Hepatocyte (in vitro differentiated cells): ENCODE data around the gene RND1. TPM values are rescaled to one million over a fixed set of nuclear protein-coding genes. Genes with fewer than 3 reads are reported as not detected.

Source experiments
- DNase-seq: peaks from one replicate; pipeline ENCODE4 v3.0.0-alpha.2; 2016; ENCODE audit warnings: low spot score
- H2AFZ ChIP-seq: fragments of 200-600 bp; sonication (generic); 2 replicates; pipeline ENCODE4 v1.6.0; 2016; ENCODE audit warnings: antibody characterized with exemption, mild to moderate bottlenecking
- H3K27ac ChIP-seq: fragments of 200-600 bp; sonication (generic); 2 replicates; pipeline ENCODE4 v1.5.1; 2016; ENCODE audit warnings: mild to moderate bottlenecking
- H3K27me3 ChIP-seq: fragments of 200-600 bp; sonication (generic); 2 replicates; pipeline ENCODE4 v1.6.1; 2016
- H3K36me3 ChIP-seq: fragments of 200-600 bp; sonication (generic); replicated peaks from 2 replicates; pipeline ENCODE4 v1.5.1; 2016; ENCODE audit warnings: low read depth; ENCODE audit not compliant: insufficient read depth
- H3K4me1 ChIP-seq: fragments of 200-600 bp; sonication (generic); 2 replicates; pipeline ENCODE4 v1.5.1; 2016; ENCODE audit warnings: mild to moderate bottlenecking, moderate library complexity; ENCODE audit not compliant: insufficient read depth
- H3K4me2 ChIP-seq: fragments of 200-600 bp; sonication (generic); 2 replicates; pipeline ENCODE4 v1.6.0; 2016
- H3K4me3 ChIP-seq: fragments of 200-600 bp; sonication (generic); 2 replicates; pipeline ENCODE4 v1.5.1; 2016; ENCODE audit warnings: mild to moderate bottlenecking
- H3K79me2 ChIP-seq: fragments of 200-600 bp; sonication (generic); 2 replicates; pipeline ENCODE4 v1.6.0; 2017; ENCODE audit warnings: mild to moderate bottlenecking
- H3K9me2 ChIP-seq: fragments of 200-600 bp; sonication (generic); replicated peaks from 2 replicates; pipeline ENCODE4 v1.6.0; 2017; ENCODE audit warnings: mild to moderate bottlenecking; ENCODE audit not compliant: insufficient read depth
- H3K9me3 ChIP-seq: fragments of 200-600 bp; sonication (generic); 2 replicates; pipeline ENCODE4 v1.5.1; 2016; ENCODE audit warnings: low read depth, mild to moderate bottlenecking
- H4K20me1 ChIP-seq: fragments of 200-600 bp; sonication (generic); 2 replicates; pipeline ENCODE4 v1.6.0; 2016; ENCODE audit warnings: mild to moderate bottlenecking; ENCODE audit not compliant: insufficient read depth, poor library complexity, severe bottlenecking
- EZH2 ChIP-seq: fragments of 200-600 bp; sonication (generic); IDR thresholded peaks from 2 replicates; pipeline ENCODE4 v1.6.1; 2016; ENCODE audit warnings: antibody characterized with exemption, mild to moderate bottlenecking, borderline replicate concordance
- EZH2phosphoT487 ChIP-seq: fragments of 200-600 bp; sonication (generic); IDR thresholded peaks from one replicate; pipeline ENCODE4 v1.6.1; 2018; ENCODE audit warnings: antibody characterized with exemption, mild to moderate bottlenecking, low read depth, moderate library complexity; ENCODE audit not compliant: unreplicated experiment, severe bottlenecking
- WGBS: methylation state at CpG from one replicate; pipeline ENCODE4 v1.1.6; 2016; ENCODE audit warnings: low lambda C conversion rate; ENCODE audit errors: missing lambda C conversion rate; 5-methylcytosine and 5-hydroxymethylcytosine counted together
- polyA plus RNA-seq: library from polyadenylated mRNA; unstranded; fragments of >200 nt; fragmentation: Nextera tagmentation; extraction: Ambion mirVana; gene quantifications from 2 replicates; pipeline ENCODE4 v1.2.1, GENCODE V29; 2016
- small RNA-seq: library from RNA; depleted of rRNA; stranded (forward); fragments of <200 nt; gene quantifications from one replicate; pipeline ENCODE3, GENCODE V24; 2014
- total RNA-seq: library from RNA; depleted of rRNA; stranded (reverse); fragments of >200 nt; gene quantifications from 2 replicates; pipeline ENCODE4 v1.2.3, GENCODE V29; 2014
- TF ChIP-seq, protein P1 (sequence below): fragments of 200-600 bp; sonication (generic); IDR thresholded peaks from 2 replicates; pipeline ENCODE4 v1.5.1; 2016; ENCODE audit warnings: antibody characterized with exemption, mild to moderate bottlenecking; ENCODE audit not compliant: poor library complexity

RND1 gene
- total and polyA plus RNA-seq, 2 experiments from 2014 or later = 39.1 to 78.5 TPM

DNA sequence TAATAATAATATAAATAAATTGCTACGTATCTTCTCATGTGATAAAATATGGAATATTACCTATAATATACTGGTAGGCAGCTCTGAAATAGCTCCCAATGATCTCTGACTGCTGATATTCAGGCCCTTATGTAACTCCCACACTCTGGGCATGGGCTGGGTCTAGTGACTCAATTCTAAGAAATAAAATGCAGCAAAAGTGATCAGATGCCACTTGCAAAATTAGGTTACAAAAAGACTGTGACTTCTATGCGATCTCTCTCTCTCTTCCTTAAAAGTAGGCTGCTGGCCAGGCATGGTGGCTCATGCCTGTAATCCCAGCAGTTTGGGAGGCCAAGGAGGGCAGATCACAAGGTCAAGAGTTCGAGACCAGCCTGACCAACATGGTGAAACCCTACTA is 57.7 kb downstream of the RND1 start:
- WGBS = 96% methylated on average over 3 of the region's 3 CpGs
- TF ChIP-seq EZH2phosphoT487 (no peak), EZH2 (no peak)
- TF ChIP-seq, protein P1, sequence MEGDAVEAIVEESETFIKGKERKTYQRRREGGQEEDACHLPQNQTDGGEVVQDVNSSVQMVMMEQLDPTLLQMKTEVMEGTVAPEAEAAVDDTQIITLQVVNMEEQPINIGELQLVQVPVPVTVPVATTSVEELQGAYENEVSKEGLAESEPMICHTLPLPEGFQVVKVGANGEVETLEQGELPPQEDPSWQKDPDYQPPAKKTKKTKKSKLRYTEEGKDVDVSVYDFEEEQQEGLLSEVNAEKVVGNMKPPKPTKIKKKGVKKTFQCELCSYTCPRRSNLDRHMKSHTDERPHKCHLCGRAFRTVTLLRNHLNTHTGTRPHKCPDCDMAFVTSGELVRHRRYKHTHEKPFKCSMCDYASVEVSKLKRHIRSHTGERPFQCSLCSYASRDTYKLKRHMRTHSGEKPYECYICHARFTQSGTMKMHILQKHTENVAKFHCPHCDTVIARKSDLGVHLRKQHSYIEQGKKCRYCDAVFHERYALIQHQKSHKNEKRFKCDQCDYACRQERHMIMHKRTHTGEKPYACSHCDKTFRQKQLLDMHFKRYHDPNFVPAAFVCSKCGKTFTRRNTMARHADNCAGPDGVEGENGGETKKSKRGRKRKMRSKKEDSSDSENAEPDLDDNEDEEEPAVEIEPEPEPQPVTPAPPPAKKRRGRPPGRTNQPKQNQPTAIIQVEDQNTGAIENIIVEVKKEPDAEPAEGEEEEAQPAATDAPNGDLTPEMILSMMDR = no peak
- H3K4me2 ChIP-seq = no peak overlapping the region

More for the DNA sequence above, 57.7 kb downstream of the RND1 start:
- peaks cover 22% of the 10 kb centered on the region for H3K4me1 ChIP-seq
- no peaks in the 10 kb centered on the region for H3K9me3 ChIP-seq
- no peaks in the 10 kb centered on the region for H3K36me3 ChIP-seq
- no peak overlapping the region for H2AFZ ChIP-seq
- no peaks in the 10 kb centered on the region for H3K9me2 ChIP-seq
- H4K20me1 ChIP-seq = no peaks in the 10 kb centered on the region
- H3K79me2 ChIP-seq = no peaks in the 10 kb centered on the region
- H3K27me3 ChIP-seq = no peaks in the 10 kb centered on the region
- H3K27ac ChIP-seq = no peak overlapping the region
- DNase-seq = no peak
- H3K4me3 ChIP-seq = no peak overlapping the region

Small RNA genes lying within 50 kb of the gene (small RNA-seq; reads per million reads assigned to genes)
- not detected for gene AC073610.1
- gene RF00019 = not detected
- not detected for gene RNU6-600P

Other genes with a start within 250 kb of the RND1 start
- 30.3 and 33.3 TPM in 2 replicates for gene KANSL2, start 183.6 kb downstream of the RND1 start, total RNA-seq
- 22.6 and 27.1 TPM in 2 replicates for gene KANSL2, start 183.6 kb downstream of the RND1 start, polyA plus RNA-seq
- gene CCNT1, start 149.2 kb downstream of the RND1 start, total RNA-seq = 27.0 and 35.1 TPM in 2 replicates
- gene CCNT1, start 149.2 kb downstream of the RND1 start, polyA plus RNA-seq = 5.0 and 5.2 TPM in 2 replicates
- 27.9 and 37.7 TPM in 2 replicates for gene ADCY6, start 76.8 kb downstream of the RND1 start, total RNA-seq
- 19.0 and 22.7 TPM in 2 replicates for gene ADCY6, start 76.8 kb downstream of the RND1 start, polyA plus RNA-seq
- gene CACNB3, start 47.4 kb downstream of the RND1 start, total RNA-seq = 14.2 and 23.2 TPM in 2 replicates
- gene CACNB3, start 47.4 kb downstream of the RND1 start, polyA plus RNA-seq = 24.1 and 28.6 TPM in 2 replicates
- gene DDX23, start 13.7 kb downstream of the RND1 start, total RNA-seq = 73.1 and 74.8 TPM in 2 replicates
- 41.7 and 46.5 TPM in 2 replicates for gene DDX23, start 13.7 kb downstream of the RND1 start, polyA plus RNA-seq
- gene FKBP11, start 59.6 kb upstream of the RND1 start, total RNA-seq = 30.4 and 37.8 TPM in 2 replicates
- 201 and 232 TPM in 2 replicates for gene FKBP11, start 59.6 kb upstream of the RND1 start, polyA plus RNA-seq
- gene ARF3, start 91.6 kb upstream of the RND1 start, total RNA-seq = 67.7 and 71.3 TPM in 2 replicates
- 57.6 and 61.6 TPM in 2 replicates for gene ARF3, start 91.6 kb upstream of the RND1 start, polyA plus RNA-seq
- 0.30 TPM in 1 of 2 replicates, not detected in the other for gene WNT10B, start 105.9 kb upstream of the RND1 start, total RNA-seq
- 0.77 and 1.1 TPM in 2 replicates for gene WNT10B, start 105.9 kb upstream of the RND1 start, polyA plus RNA-seq
- not detected in 2 replicates for gene WNT1, start 112.5 kb upstream of the RND1 start, total RNA-seq
- not detected in 2 replicates for gene WNT1, start 112.5 kb upstream of the RND1 start, polyA plus RNA-seq
- 0.10 and 0.20 TPM in 2 replicates for gene DDN, start 133.5 kb upstream of the RND1 start, total RNA-seq
- not detected in 2 replicates for gene DDN, start 133.5 kb upstream of the RND1 start, polyA plus RNA-seq
- 61.5 and 69.8 TPM in 2 replicates for gene PRKAG1, start 152.9 kb upstream of the RND1 start, total RNA-seq
- 39.9 and 46.0 TPM in 2 replicates for gene PRKAG1, start 152.9 kb upstream of the RND1 start, polyA plus RNA-seq
- gene KMT2D, start 194.9 kb upstream of the RND1 start, total RNA-seq = 18.2 and 37.3 TPM in 2 replicates
- 31.2 and 39.8 TPM in 2 replicates for gene KMT2D, start 194.9 kb upstream of the RND1 start, polyA plus RNA-seq
- 0.30 TPM in 1 of 2 replicates, not detected in the other for gene RHEBL1, start 204.1 kb upstream of the RND1 start, total RNA-seq
- gene RHEBL1, start 204.1 kb upstream of the RND1 start, polyA plus RNA-seq = not detected in 2 replicates
- 0.28 TPM in 1 of 2 replicates, not detected in the other for gene DHH, start 228.9 kb upstream of the RND1 start, total RNA-seq
- not detected in 2 replicates for gene DHH, start 228.9 kb upstream of the RND1 start, polyA plus RNA-seq
- 33.3 and 55.1 TPM in 2 replicates for gene LMBR1L, start 245.0 kb upstream of the RND1 start, total RNA-seq
- 74.1 and 79.8 TPM in 2 replicates for gene LMBR1L, start 245.0 kb upstream of the RND1 start, polyA plus RNA-seq